ENCODE results near the gene CDC37L1. TPM values are rescaled to one million over a fixed set of nuclear protein-coding genes. Genes with fewer than 3 reads are reported as not detected.

Gene CDC37L1
- total RNA-seq, 1 donor from 2014 or later: 16.6 TPM

GRCh38 chr9:4741365-4742089 lies 62.2 kb downstream of the CDC37L1 start:
- Mint-ChIP-seq H3K4me1 (ENCODE audit: low read depth) (peaks cover 15% of the 10 kb centered on the region), H3K4me3 (ENCODE audit: low read depth) (peak overlapping the region; percentile 93), H3K9me3 (ENCODE audit: low read depth) (no peaks in the 10 kb centered on the region), H3K36me3 (ENCODE audit: insufficient read depth) (peaks cover 3% of the 10 kb centered on the region), H3K27me3 (no peaks in the 10 kb centered on the region), H3K27ac (peak overlapping the region; percentile 91)
- TF ChIP-seq CTCF (IDR thresholded peaks at IDR 0.05; ENCODE audit: unreplicated experiment): no peak
- DNase-seq (ENCODE audit: low spot score, unreplicated experiment): no peak

GRCh38 chr9:4742246-4742645 lies 62.9 kb downstream of the CDC37L1 start:
- H3K27me3 Mint-ChIP-seq: no peaks in the 10 kb centered on the region
- H3K27ac Mint-ChIP-seq: peak overlapping the region; percentile 91
- H3K36me3 Mint-ChIP-seq (ENCODE audit: insufficient read depth): peaks cover 3% of the 10 kb centered on the region
- no peak for TF ChIP-seq CTCF (IDR thresholded peaks at IDR 0.05; ENCODE audit: unreplicated experiment)
- peaks cover 15% of the 10 kb centered on the region for H3K4me1 Mint-ChIP-seq (ENCODE audit: low read depth)
- no peaks in the 10 kb centered on the region for H3K9me3 Mint-ChIP-seq (ENCODE audit: low read depth)
- H3K4me3 Mint-ChIP-seq (ENCODE audit: low read depth): peak overlapping the region; percentile 93
- DNase-seq (ENCODE audit: low spot score, unreplicated experiment): no peak

DNA sequence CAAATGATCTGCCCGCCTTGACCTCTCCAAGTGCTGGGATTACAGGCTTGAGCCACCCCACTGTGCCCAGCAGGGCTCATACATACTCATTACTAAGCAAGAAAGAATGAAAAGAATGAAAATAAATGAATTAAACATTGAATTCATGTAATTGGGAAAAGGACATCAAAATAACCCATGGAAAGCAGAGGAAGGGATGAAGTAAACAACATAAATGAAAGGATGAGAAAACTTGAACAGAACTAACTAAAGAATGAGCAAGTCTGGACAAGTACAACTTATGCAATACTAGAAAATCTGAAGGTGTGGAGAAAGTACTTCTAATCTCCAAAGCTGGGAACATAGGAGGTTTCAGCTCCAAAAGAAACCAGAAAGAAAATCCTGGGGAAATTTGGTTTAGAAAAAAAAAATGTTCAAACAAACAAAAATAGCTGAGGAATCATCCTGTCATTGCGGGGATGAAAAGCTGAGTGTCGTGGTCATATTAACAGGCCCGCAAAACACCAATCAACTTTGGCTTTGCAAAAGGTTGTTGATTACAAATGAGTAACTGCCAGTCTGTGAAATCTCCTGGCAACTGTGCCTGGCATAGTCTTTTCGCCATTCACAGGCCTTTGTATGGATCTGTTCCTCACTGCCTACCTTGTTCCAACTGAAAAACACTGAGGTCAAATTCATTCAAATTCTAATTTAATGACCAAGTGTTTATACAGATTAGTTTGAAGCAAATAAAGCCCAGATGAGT lies 63.9 kb downstream of the CDC37L1 start:
- DNase-seq (ENCODE audit: low spot score, unreplicated experiment): no peak
- Mint-ChIP-seq H3K4me1 (ENCODE audit: low read depth) (peaks cover 14% of the 10 kb centered on the region), H3K36me3 (ENCODE audit: insufficient read depth) (no peaks in the 10 kb centered on the region), H3K27me3 (no peaks in the 10 kb centered on the region), H3K4me3 (ENCODE audit: low read depth) (peak overlapping the region; percentile 27), H3K27ac (peak overlapping the region; percentile 22), H3K9me3 (ENCODE audit: low read depth) (no peaks in the 10 kb centered on the region)
- TF ChIP-seq CTCF (IDR thresholded peaks at IDR 0.05; ENCODE audit: unreplicated experiment): no peak

DNA sequence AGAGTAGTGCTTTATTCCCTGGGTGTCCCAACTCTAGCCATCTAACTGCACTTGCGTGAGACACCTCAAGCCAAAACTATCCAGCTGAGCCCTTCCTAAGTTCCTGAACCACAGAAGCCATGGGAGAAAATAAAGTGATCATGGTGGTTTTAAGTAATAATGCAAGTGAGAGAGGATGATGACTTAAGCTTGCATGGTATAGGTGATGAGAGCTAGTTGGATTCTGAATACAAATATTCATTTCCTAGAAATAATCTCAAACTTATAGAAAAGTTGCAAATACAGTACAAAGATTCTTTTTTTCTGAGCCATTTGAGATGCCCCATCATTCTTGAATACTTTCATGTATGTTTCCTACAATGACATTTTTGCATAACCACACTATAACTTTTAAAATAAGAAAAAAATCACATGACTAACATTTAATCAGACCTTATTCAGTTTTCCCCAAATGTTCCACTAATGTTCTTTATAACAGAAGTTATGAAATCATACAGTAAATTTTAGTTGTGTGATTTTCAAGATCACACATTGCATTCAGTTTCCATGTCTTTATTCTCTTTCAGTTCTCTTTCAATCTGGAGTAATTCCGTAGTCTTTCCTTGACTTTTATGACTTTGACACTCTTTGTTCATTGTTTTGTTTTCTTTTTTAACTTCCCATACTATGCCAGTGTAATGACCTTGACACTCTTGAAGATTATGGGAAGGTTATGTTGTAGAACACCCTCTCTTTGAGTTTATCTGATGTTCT lies 67.1 kb downstream of the CDC37L1 start:
- Mint-ChIP-seq H3K27me3 (no peaks in the 10 kb centered on the region), H3K4me1 (ENCODE audit: low read depth) (peaks cover 5% of the 10 kb centered on the region), H3K4me3 (ENCODE audit: low read depth) (no peak overlapping the region), H3K9me3 (ENCODE audit: low read depth) (no peaks in the 10 kb centered on the region), H3K27ac (no peak overlapping the region), H3K36me3 (ENCODE audit: insufficient read depth) (no peaks in the 10 kb centered on the region)
- no peak for DNase-seq (ENCODE audit: low spot score, unreplicated experiment)
- TF ChIP-seq CTCF (IDR thresholded peaks at IDR 0.05; ENCODE audit: unreplicated experiment): no peak

DNA sequence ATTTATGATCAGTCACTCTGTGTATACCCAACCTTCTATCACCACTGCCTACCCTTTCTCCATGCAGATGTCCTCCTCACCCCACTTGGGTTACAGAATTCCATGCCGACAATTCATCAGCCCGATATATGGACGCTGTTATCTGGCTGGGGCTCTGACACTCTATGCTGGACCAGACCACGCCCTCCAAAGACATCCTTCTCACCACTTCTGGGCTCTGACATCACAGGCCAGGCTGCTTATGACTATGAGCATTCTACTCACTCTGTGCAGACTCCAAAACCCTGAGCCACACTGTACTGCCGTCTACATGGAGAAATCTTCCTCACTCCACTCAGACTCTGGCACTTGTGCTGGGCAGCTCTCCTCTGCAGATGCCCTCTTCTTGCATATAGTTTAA lies 69.2 kb downstream of the CDC37L1 start:
- Mint-ChIP-seq H3K27me3 (no peaks in the 10 kb centered on the region), H3K4me1 (ENCODE audit: low read depth) (no peaks in the 10 kb centered on the region), H3K9me3 (ENCODE audit: low read depth) (no peaks in the 10 kb centered on the region), H3K27ac (no peak overlapping the region), H3K36me3 (ENCODE audit: insufficient read depth) (no peaks in the 10 kb centered on the region), H3K4me3 (ENCODE audit: low read depth) (no peak overlapping the region)
- TF ChIP-seq CTCF (IDR thresholded peaks at IDR 0.05; ENCODE audit: unreplicated experiment): no peak
- DNase-seq (ENCODE audit: low spot score, unreplicated experiment): no peak
